K562 (cell line): Measurements from ENCODE around the gene CHAD. TPM values are rescaled to one million over a fixed set of nuclear protein-coding genes. Genes with fewer than 3 reads are reported as not detected.
A peak's percentile ranks its signal among the peaks of the same experiment; 100 is the strongest.

Experiments
- CBX3 ChIP-seq, 2 experiments: IDR thresholded peaks; 1 replicate in 1 of 2; 2 replicates in 1 of 2; pipeline ENCODE4 v1.6.1; 2012; ENCODE audit warnings: inconsistent platforms in 2 of 2, low read length in 2 of 2, borderline replicate concordance in 1 of 2, control low read depth in 1 of 2
- HNRNPH1 ChIP-seq: fragments of 200-400 bp; formaldehyde crosslinking; optimal IDR thresholded peaks from 2 replicates; pipeline ENCODE3; 2017; ENCODE audit warnings: low read depth, mild to moderate bottlenecking, low read length, moderate library complexity
- HNRNPK ChIP-seq: fragments of 200-400 bp; formaldehyde crosslinking; IDR thresholded peaks from one replicate; pipeline ENCODE4 v1.6.1; 2018; ENCODE audit warnings: mild to moderate bottlenecking, low read depth, low read length; ENCODE audit not compliant: poor library complexity, severe bottlenecking
- HNRNPL ChIP-seq: fragments of 200-400 bp; formaldehyde crosslinking; IDR thresholded peaks from 2 replicates; pipeline ENCODE4 v1.6.1; 2017; ENCODE audit warnings: low read depth, mild to moderate bottlenecking, low read length
- HNRNPLL ChIP-seq: fragments of 200-400 bp; formaldehyde crosslinking; IDR thresholded peaks from 2 replicates; pipeline ENCODE4 v1.6.1; 2017; ENCODE audit warnings: low read length, low read depth, mild to moderate bottlenecking; ENCODE audit not compliant: poor library complexity, severe bottlenecking
- KDM4B ChIP-seq, 2 experiments: fragments of 450-650 bp in 1 of 2; sonication (generic) in 1 of 2; IDR thresholded peaks; 2 replicates each; pipeline ENCODE4 v1.6.1; 2016 to 2017; ENCODE audit warnings: borderline replicate concordance in 2 of 2, antibody characterized with exemption in 1 of 2, low read depth in 1 of 2, mild to moderate bottlenecking in 1 of 2
- MBD2 ChIP-seq: sonication (generic); IDR thresholded peaks from 2 replicates; pipeline ENCODE4 v1.6.1; 2016; ENCODE audit warnings: low read depth, borderline replicate concordance
- MCM3 ChIP-seq: fragments of 450-650 bp; IDR thresholded peaks from 2 replicates; pipeline ENCODE4 v1.6.1; 2016
- MYNN ChIP-seq, 2 experiments: sonication (generic); formaldehyde crosslinking in 1 of 2; IDR thresholded peaks; 2 replicates each; pipeline versions ENCODE4 v1.5.0 to v1.6.1; 2016 to 2020; ENCODE audit warnings: antibody characterized with exemption in 1 of 2, missing genetic modification reagents in 1 of 2
- SIRT6 ChIP-seq: IDR thresholded peaks from one replicate; pipeline ENCODE4 v1.6.1; 2012; ENCODE audit warnings: low read depth, mild to moderate bottlenecking, control low read depth, inconsistent platforms, low read length, moderate library complexity
- SMAD1 ChIP-seq: fragments of 150-350 bp; IDR thresholded peaks from 2 replicates; pipeline ENCODE4 v1.6.1; 2014; ENCODE audit warnings: low read length, low read depth; ENCODE audit not compliant: partially characterized antibody
- TBP ChIP-seq: optimal IDR thresholded peaks from 2 replicates; pipeline ENCODE3; 2011; ENCODE audit warnings: low read depth, low read length, improper control_type of control experiment
- TEAD1 ChIP-seq, 2 experiments: fragments of 450-650 bp in 1 of 2; sonication (generic) in 1 of 2; formaldehyde crosslinking; IDR thresholded peaks; 2 replicates each; pipeline versions ENCODE4 v1.4.0 to v1.8.0; 2020 to 2022; ENCODE audit warnings: mild to moderate bottlenecking in 2 of 2, missing genetic modification reagents in 1 of 2
- ZC3H4 ChIP-seq: sonication (generic); formaldehyde crosslinking; IDR thresholded peaks from 2 replicates; pipeline ENCODE4 v1.9.0; 2021; ENCODE audit warnings: missing genetic modification reagents, borderline replicate concordance
- ZNF263 ChIP-seq: sonication (generic); formaldehyde crosslinking; IDR thresholded peaks from 2 replicates; pipeline ENCODE4 v1.8.0; 2022; ENCODE audit warnings: mild to moderate bottlenecking, missing genetic modification reagents, borderline replicate concordance
- ZNF589 ChIP-seq: fragments of 200-800 bp; sonication (Bioruptor generic); IDR thresholded peaks from 2 replicates; pipeline ENCODE4 v1.6.1; 2016; ENCODE audit warnings: low read depth, missing genetic modification characterization, missing compliant biosample characterization
- ZNF699 ChIP-seq: fragments of 250-450 bp; sonication (Bioruptor Pico); IDR thresholded peaks from 2 replicates; pipeline ENCODE4 v1.8.0; 2021; ENCODE audit warnings: mild to moderate bottlenecking, moderate library complexity; ENCODE audit not compliant: insufficient replicate concordance
- ZNF76 ChIP-seq: fragments of 250-450 bp; sonication (Bioruptor Pico); IDR thresholded peaks from 2 replicates; pipeline ENCODE4 v1.4.0; 2020; ENCODE audit warnings: mild to moderate bottlenecking, moderate library complexity, borderline replicate concordance
- ZNF764 ChIP-seq: fragments of 250-450 bp; sonication (Bioruptor Pico); IDR thresholded peaks from 2 replicates; pipeline ENCODE4 v1.4.0; 2020; ENCODE audit warnings: low read depth, mild to moderate bottlenecking, moderate library complexity
- polyA plus RNA-seq, 8 experiments: library from polyadenylated mRNA; depleted of rRNA in 4 of 8; stranded (reverse) in 5 of 8; unstranded in 3 of 8; fragments of >200 nt; fragmentation: Nextera tagmentation in 2 of 8; fragmentation: Illumina TruSeq in 1 of 8; extraction: Ambion mirVana in 2 of 8; extraction: Trizol in 1 of 8; gene quantifications; 2 replicates each; pipeline versions ENCODE4 v1.2.1 to v1.2.3, GENCODE V29; 2011 to 2014; ENCODE audit warnings: inconsistent platforms in 1 of 8, missing spikeins in 1 of 8
- total RNA-seq, 7 experiments: library from RNA; depleted of rRNA in 6 of 7; stranded (reverse); fragments of >200 nt in 6 of 7; fragmentation: Illumina TruSeq in 2 of 7; extraction: Trizol in 2 of 7; gene quantifications; 2 replicates each; pipeline versions ENCODE4 v1.2.1 to v1.2.3, GENCODE V29; 2011 to 2021; ENCODE audit warnings: low replicate concordance in 1 of 7
- TF ChIP-seq, protein P1 (sequence below): fragments of 250-450 bp; sonication (Bioruptor Pico); IDR thresholded peaks from 2 replicates; pipeline ENCODE4 v1.4.0; 2020
- TF ChIP-seq, protein P2 (sequence below): IDR thresholded peaks from 2 replicates; pipeline ENCODE4 v1.6.1; 2014; ENCODE audit warnings: antibody characterized with exemption
- TF ChIP-seq, protein P3 (sequence below): fragments of 450-650 bp; IDR thresholded peaks from 2 replicates; pipeline ENCODE4 v1.6.1; 2014; ENCODE audit warnings: low read depth, mild to moderate bottlenecking, moderate library complexity, borderline replicate concordance

CHAD gene
- total and polyA plus RNA-seq, 9 of the 15 experiments (the other 6 are each of a cell fraction or from before 2014, with no cell fraction given): not detected

DNA sequence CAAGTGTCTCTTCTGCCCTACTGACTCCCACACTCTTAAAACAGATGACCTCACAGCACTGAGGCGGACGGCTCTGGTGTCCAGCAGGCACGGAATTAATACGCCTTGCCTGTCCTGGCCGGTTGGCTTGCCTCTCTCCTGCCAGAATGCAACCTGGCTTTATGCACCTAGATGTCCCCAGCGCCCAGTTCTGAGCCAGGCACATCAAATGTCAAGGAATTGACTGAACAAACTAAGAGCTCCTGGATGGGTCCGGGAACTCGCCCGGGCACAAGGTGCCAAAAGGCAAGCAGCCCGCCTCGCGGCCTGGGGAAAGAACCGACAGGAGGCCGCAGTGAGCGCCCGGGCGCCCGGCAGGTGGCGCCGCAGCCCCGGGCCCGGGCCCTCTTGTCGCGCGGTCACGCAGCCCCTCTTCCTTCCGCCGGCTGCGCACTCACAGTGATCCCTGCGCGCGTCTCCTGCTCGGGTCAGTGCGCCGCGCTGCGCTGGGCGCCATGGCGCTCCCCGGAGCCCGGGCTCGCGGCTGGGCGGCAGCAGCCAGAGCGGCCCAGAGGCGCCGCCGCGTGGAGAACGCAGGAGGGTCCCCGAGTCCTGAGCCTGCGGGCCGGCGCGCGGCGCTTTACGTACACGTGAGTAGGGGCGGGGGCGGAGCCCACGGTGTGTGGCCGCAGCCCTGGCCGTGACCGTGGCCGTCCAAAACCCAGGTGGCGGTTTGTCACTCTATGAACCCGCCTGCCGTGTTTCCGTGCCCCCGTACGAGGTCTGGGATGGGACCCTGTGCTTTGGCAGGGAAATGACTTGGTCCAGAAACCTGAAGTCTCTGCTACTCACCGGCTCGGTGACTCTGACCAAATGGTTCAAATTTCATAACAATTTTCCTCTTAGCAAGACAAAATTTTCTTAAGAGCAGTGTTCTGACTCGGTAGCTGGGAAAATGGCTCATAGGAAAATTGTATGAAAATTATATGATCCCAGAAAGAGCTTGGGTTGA is 10.0 kb upstream of the CHAD start, which contains the start of gene RSAD1 (continued):
- TF ChIP-seq HNRNPLL (peak; percentile 97), MBD2 (peak; percentile 62; the same call in 1 of the 2 replicates), KDM4B (IDR thresholded peaks at IDR 0.05; ENCODE audit: borderline replicate concordance in 2 of 2, low read depth in 1 of 2) (peak in 1 of 2 experiments; percentile 26; a peak in 1 of 4 replicates), TBP (peak; percentile 74), ZNF764 (CRISPR knock-in tag) (no peak), TEAD1 (CRISPR knock-in tag; IDR thresholded peaks at IDR 0.05) (peak; percentile 9 to 73; a peak in 3 of 4 replicates), CBX3 (IDR thresholded peaks at IDR 0.05; ENCODE audit: borderline replicate concordance in 1 of 2, low read length in 2 of 2) (peak in 1 of 2 experiments; percentile 12; a peak in 1 of 3 replicates), ZNF76 (no peak), ZNF263 (CRISPR knock-in tag) (peak; percentile 52; the same call in 1 of the 2 replicates), SIRT6 (no peak), MYNN (IDR thresholded peaks at IDR 0.05) (no peak), MYNN (CRISPR knock-in tag; IDR thresholded peaks at IDR 0.05) (no peak), ZNF589 (CRISPR knock-in tag) (peak; percentile 79), SMAD1 (no peak), HNRNPK (peak; percentile 39), HNRNPH1 (no peak), ZNF699 (CRISPR knock-in tag) (no peak), ZC3H4 (CRISPR knock-in tag) (no peak), HNRNPL (peak; percentile 45; the same call in 1 of the 2 replicates), MCM3 (no peak)
- TF ChIP-seq, protein P1, sequence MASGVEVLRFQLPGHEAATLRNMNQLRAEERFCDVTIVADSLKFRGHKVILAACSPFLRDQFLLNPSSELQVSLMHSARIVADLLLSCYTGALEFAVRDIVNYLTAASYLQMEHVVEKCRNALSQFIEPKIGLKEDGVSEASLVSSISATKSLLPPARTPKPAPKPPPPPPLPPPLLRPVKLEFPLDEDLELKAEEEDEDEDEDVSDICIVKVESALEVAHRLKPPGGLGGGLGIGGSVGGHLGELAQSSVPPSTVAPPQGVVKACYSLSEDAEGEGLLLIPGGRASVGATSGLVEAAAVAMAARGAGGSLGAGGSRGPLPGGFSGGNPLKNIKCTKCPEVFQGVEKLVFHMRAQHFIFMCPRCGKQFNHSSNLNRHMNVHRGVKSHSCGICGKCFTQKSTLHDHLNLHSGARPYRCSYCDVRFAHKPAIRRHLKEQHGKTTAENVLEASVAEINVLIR: peak; percentile 55; the same call in 1 of the 2 replicates
- TF ChIP-seq, protein P2, sequence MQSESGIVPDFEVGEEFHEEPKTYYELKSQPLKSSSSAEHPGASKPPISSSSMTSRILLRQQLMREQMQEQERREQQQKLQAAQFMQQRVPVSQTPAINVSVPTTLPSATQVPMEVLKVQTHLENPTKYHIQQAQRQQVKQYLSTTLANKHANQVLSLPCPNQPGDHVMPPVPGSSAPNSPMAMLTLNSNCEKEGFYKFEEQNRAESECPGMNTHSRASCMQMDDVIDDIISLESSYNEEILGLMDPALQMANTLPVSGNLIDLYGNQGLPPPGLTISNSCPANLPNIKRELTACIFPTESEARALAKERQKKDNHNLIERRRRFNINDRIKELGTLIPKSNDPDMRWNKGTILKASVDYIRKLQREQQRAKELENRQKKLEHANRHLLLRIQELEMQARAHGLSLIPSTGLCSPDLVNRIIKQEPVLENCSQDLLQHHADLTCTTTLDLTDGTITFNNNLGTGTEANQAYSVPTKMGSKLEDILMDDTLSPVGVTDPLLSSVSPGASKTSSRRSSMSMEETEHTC: 0 out of 2 replicates have a peak, but pooled peaks have one; percentile 28
- TF ChIP-seq, protein P3, sequence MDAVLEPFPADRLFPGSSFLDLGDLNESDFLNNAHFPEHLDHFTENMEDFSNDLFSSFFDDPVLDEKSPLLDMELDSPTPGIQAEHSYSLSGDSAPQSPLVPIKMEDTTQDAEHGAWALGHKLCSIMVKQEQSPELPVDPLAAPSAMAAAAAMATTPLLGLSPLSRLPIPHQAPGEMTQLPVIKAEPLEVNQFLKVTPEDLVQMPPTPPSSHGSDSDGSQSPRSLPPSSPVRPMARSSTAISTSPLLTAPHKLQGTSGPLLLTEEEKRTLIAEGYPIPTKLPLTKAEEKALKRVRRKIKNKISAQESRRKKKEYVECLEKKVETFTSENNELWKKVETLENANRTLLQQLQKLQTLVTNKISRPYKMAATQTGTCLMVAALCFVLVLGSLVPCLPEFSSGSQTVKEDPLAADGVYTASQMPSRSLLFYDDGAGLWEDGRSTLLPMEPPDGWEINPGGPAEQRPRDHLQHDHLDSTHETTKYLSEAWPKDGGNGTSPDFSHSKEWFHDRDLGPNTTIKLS: peak; percentile 87
